GM12878 (cell line): ENCODE measurements around the gene FGF10. TPM values are rescaled to one million over a fixed set of nuclear protein-coding genes. Genes with fewer than 3 reads are reported as not detected.

ENCODE experiments used
- ATAC-seq: fragments of 200-7000 bp; cut with Tn5 transposase; 3 replicates; pipeline ENCODE4 v1.9.1; 2020; ENCODE audit warnings: mild to moderate bottlenecking, moderate library complexity
- Bru-seq: library from RNA; stranded (reverse); fragments of 400-500 nt; gene quantifications from one replicate; lab custom pipeline; 2021; lab: Mats Ljungman, UMichigan
- BruChase-seq, 2 experiments: library from RNA; stranded (reverse); fragments of 400-500 nt; gene quantifications; one replicate each; lab custom pipeline; 2021; lab: Mats Ljungman, UMichigan
- BruUV-seq: library from RNA; stranded (reverse); fragments of 400-500 nt; replicated peaks from 2 replicates; lab custom pipeline; 2021; lab: Mats Ljungman, UMichigan
- CTCF ChIA-PET: fragments of 300-600 bp; sonication (Branson Sonifier 250); formaldehyde crosslinking; extraction: SDS; loops from one replicate; lab custom pipeline; 2021; ENCODE audit warnings: inconsistent platforms; lab: Yijun Ruan, JAX
- POLR2A ChIA-PET: fragments of 350-600 bp; formaldehyde crosslinking; extraction: SDS; loops from one replicate; lab custom pipeline; 2021; ENCODE audit warnings: inconsistent platforms; lab: Charles Lee
- RAD21 ChIA-PET: fragments of 300-600 bp; sonication (Branson Sonifier 250); formaldehyde crosslinking; loops from one replicate; lab custom pipeline; 2023; ENCODE audit warnings: antibody characterized with exemption; ENCODE audit not compliant: unreplicated experiment; lab: Charles Lee
- SMC1A ChIA-PET: fragments of 300-600 bp; sonication (Branson Sonifier 250); formaldehyde crosslinking; loops from one replicate; lab custom pipeline; 2023; ENCODE audit not compliant: unreplicated experiment, uncharacterized antibody; lab: Charles Lee
- DNase-seq: peaks from one replicate; pipeline ENCODE4 v3.0.0-alpha.2; 2011; ENCODE audit warnings: low read depth, low spot score
- FAIRE-seq: peaks from 3 replicates; lab custom pipeline; 2011; peaks lifted over from hg19 to GRCh38; lab: Jason Lieb, UNC
- H2AFZ ChIP-seq: 2 replicates; pipeline ENCODE4 v1.6.0; 2011; ENCODE audit warnings: low read depth, low read length, control low read depth; ENCODE audit not compliant: control insufficient read depth
- H3K27ac ChIP-seq: 2 replicates; pipeline ENCODE4 v1.5.1; 2011; ENCODE audit warnings: control low read depth; ENCODE audit not compliant: control insufficient read depth, insufficient read depth
- H3K27me3 ChIP-seq, 2 experiments: replicated peaks in 1 of 2; 2 replicates each; pipeline versions ENCODE4 v1.6.0 to v1.6.1; 2011; ENCODE audit warnings: low read length in 1 of 2; ENCODE audit not compliant: control insufficient read depth in 2 of 2, insufficient read depth in 2 of 2
- H3K36me3 ChIP-seq, 2 experiments: 2 replicates each; pipeline ENCODE4 v1.5.1; 2011; ENCODE audit warnings: low read length in 1 of 2; ENCODE audit not compliant: control insufficient read depth in 2 of 2, insufficient read depth in 2 of 2
- H3K4me1 ChIP-seq: 2 replicates; pipeline ENCODE4 v1.6.1; 2011; ENCODE audit warnings: mild to moderate bottlenecking, low read length, moderate library complexity, mixed read lengths; ENCODE audit not compliant: control insufficient read depth, insufficient read depth
- H3K4me2 ChIP-seq: 2 replicates; pipeline ENCODE4 v1.6.0; 2011; ENCODE audit warnings: control low read depth; ENCODE audit not compliant: control insufficient read depth, insufficient read depth
- H3K4me3 ChIP-seq: fragments of 200-600 bp; sonication (generic); 2 replicates; pipeline ENCODE4 v1.5.1; 2016
- H3K79me2 ChIP-seq: 2 replicates; pipeline ENCODE4 v1.6.0; 2011; ENCODE audit warnings: low read length; ENCODE audit not compliant: control insufficient read depth, insufficient read depth
- H3K9ac ChIP-seq: 2 replicates; pipeline ENCODE4 v1.8.0; 2011; ENCODE audit warnings: low read length, control low read depth, mixed read lengths; ENCODE audit not compliant: control insufficient read depth, insufficient read depth
- H3K9me3 ChIP-seq: replicated peaks from 3 replicates; pipeline ENCODE4 v1.5.1; 2011; ENCODE audit warnings: mild to moderate bottlenecking, low read length; ENCODE audit not compliant: control insufficient read depth, insufficient read depth
- H4K20me1 ChIP-seq: 2 replicates; pipeline ENCODE4 v1.6.0; 2011; ENCODE audit not compliant: control insufficient read depth, insufficient read depth
- FOXM1 ChIP-seq: IDR thresholded peaks from 2 replicates; pipeline ENCODE4 v1.6.1; 2012; ENCODE audit warnings: low read depth, mild to moderate bottlenecking, inconsistent platforms, low read length, moderate library complexity
- HDGF ChIP-seq: fragments of 450-650 bp; IDR thresholded peaks from 2 replicates; pipeline ENCODE4 v1.6.1; 2016; ENCODE audit warnings: antibody characterized with exemption
- IRF4 ChIP-seq: IDR thresholded peaks from 2 replicates; pipeline ENCODE4 v1.6.1; 2011; ENCODE audit warnings: low read depth, low read length
- SMC3 ChIP-seq: IDR thresholded peaks from 2 replicates; pipeline ENCODE4 v1.6.1; 2011; ENCODE audit warnings: low read length, improper control_type of control experiment, borderline replicate concordance
- SREBF1 ChIP-seq: IDR thresholded peaks from 2 replicates; pipeline ENCODE4 v1.6.1; 2012; ENCODE audit warnings: mild to moderate bottlenecking, low read length
- STAT3 ChIP-seq: IDR thresholded peaks from 2 replicates; pipeline ENCODE4 v1.6.1; 2011; ENCODE audit warnings: low read depth, low read length, improper control_type of control experiment
- TARDBP ChIP-seq: IDR thresholded peaks from 2 replicates; pipeline ENCODE4 v1.6.1; 2016; ENCODE audit warnings: borderline replicate concordance
- WGBS: methylation state at CpG from one replicate; pipeline ENCODE4 v1.1.6; 2016; ENCODE audit warnings: low lambda C conversion rate; ENCODE audit not compliant: insufficient replicate concordance, insufficient coverage; ENCODE audit errors: missing lambda C conversion rate; 5-methylcytosine and 5-hydroxymethylcytosine counted together
- in situ Hi-C: fragments of 300-500 bp; cut with MboI; formaldehyde crosslinking; loops from 9 replicates; pipeline ENCODE4 v1.14.3; 2018; ENCODE audit warnings: mixed read lengths
- intact Hi-C: fragments of 100-400 bp; cut with micrococcal nuclease; formaldehyde crosslinking; loops from one replicate; pipeline ENCODE4 v1.14.2; 2022; ENCODE audit not compliant: unreplicated experiment
- long read RNA-seq, 2 experiments: library from polyadenylated mRNA; unstranded; transcript quantifications; one replicate each; pipeline ENCODE4 v2.0.0, GENCODE V29; 2019 to 2020
- polyA minus RNA-seq, 3 experiments: library from RNA; depleted of rRNA, polyadenylated mRNA; stranded (reverse); fragments of >200 nt; gene quantifications; 2 replicates each; pipeline ENCODE4 v1.2.3, GENCODE V29; 2011
- polyA plus RNA-seq, 11 experiments: library from polyadenylated mRNA; depleted of rRNA in 4 of 11; unstranded in 6 of 11; stranded (reverse) in 5 of 11; fragments of >200 nt; fragmentation: Nextera tagmentation in 4 of 11; fragmentation: Illumina TruSeq in 1 of 11; extraction: Ambion mirVana in 4 of 11; extraction: Trizol in 1 of 11; gene quantifications; 1 replicate in 1 of 11; 2 replicates in 10 of 11; pipeline versions ENCODE4 v1.2.1 to v1.2.3, GENCODE V29; 2011 to 2016; ENCODE audit warnings: inconsistent platforms in 2 of 11, missing spikeins in 2 of 11, low read depth in 1 of 11
- total RNA-seq, 4 experiments: library from RNA; depleted of rRNA in 3 of 4; stranded (reverse); fragments of >200 nt in 3 of 4; fragmentation: Illumina TruSeq in 1 of 4; extraction: Trizol in 1 of 4; gene quantifications; 2 replicates each; pipeline versions ENCODE4 v1.2.1 to v1.2.3, GENCODE V29; 2013 to 2021
- TF ChIP-seq, protein P1 (sequence below): IDR thresholded peaks from 2 replicates; pipeline ENCODE4 v1.6.1; 2012; ENCODE audit warnings: low read length, inconsistent platforms
- TF ChIP-seq, protein P2 (sequence below): fragments of 450-650 bp; IDR thresholded peaks from 2 replicates; pipeline ENCODE4 v1.6.1; 2016; ENCODE audit warnings: mild to moderate bottlenecking, moderate library complexity, borderline replicate concordance
- TF ChIP-seq, protein P3 (sequence below): fragments of 450-650 bp; formaldehyde crosslinking; IDR thresholded peaks from 2 replicates; pipeline ENCODE4 v1.4.0; 2020; ENCODE audit warnings: mild to moderate bottlenecking, moderate library complexity

The FGF10 gene
- total RNA-seq (2013; cell fraction: nucleolus; rRNA removed), result not detected in 2 replicates
- total RNA-seq (2014; rRNA removed) (not detected in 2 replicates), total RNA-seq (2014; rRNA removed; fragmentation: Illumina TruSeq; extraction: Trizol) (not detected in 2 replicates), total RNA-seq (2021) (not detected in 2 replicates), polyA plus RNA-seq (2011; rRNA removed) (not detected in 2 replicates), polyA plus RNA-seq (2014; fragmentation: Illumina TruSeq; extraction: Trizol) (not detected in 2 replicates), polyA plus RNA-seq (2014; fragmentation: Nextera tagmentation; extraction: Ambion mirVana) (not detected), polyA plus RNA-seq (2014; rRNA removed) (not detected in 2 replicates), polyA plus RNA-seq (2016; fragmentation: Nextera tagmentation; extraction: Ambion mirVana) (not detected), polyA minus RNA-seq (2011; rRNA and poly(A)+ RNA removed) (not detected in 2 replicates), Bru-seq, nascent RNA (not detected), BruChase-seq, experiment 1, labeled RNA remaining after a 6-hour chase (not detected), BruChase-seq, experiment 2, labeled RNA remaining after a 2-hour chase (percentile 1 among the genes with signal in this experiment)
- not detected for polyA plus RNA-seq (2011; ENCODE audit: low read depth)
- not detected in 2 replicates for polyA plus RNA-seq (2011; cell fraction: cytosol; rRNA removed)
- not detected in 2 replicates for polyA plus RNA-seq (2011; cell fraction: nucleus; rRNA removed)
- polyA plus RNA-seq (2012), result not detected in 2 replicates
- not detected in 2 replicates for polyA minus RNA-seq (2011; cell fraction: cytosol; rRNA and poly(A)+ RNA removed)
- not detected in 2 replicates for polyA minus RNA-seq (2011; cell fraction: nucleus; rRNA and poly(A)+ RNA removed)
- long read RNA-seq, experiment 1, result 0 reads
- long read RNA-seq, experiment 2, result 0 reads

DNA sequence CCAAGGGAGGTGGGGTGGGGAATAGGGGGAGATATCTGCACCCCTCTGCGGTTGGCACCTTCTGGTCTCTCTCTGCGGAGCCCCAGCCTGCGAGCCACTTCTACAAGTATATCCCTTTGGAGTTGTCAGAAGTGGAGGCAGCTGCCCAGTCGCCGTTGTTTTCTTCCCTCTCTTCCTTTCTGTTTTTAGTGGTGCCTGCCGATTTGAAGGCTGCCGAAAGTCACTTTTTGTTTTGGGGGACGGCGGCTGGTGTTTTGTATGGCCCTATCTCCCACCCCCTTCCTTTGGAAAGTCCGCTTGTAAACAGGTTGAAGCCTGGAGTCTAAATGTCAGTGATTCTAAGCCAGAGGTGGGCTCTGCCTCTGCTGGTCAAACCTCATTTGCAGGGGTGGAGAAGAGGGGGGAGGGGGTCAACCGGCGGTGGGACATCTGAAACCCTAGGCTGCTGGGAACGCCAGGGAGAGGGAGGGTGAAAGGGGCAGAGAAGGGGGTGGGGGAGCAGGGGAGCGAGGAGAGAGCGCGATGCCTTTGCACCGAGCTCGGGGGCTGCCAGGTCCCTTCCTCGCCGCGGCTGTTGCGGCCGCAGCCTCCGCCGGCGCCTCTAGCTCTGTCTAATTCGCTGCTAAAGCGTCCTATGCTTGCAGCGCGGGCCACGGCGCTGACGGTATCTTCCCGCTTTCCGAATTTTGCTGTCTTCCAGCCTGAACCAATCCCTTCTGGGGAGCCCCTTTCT lies at the start of gene FGF10:
TSS of gene FGF10 (minus strand) at position 331 of the 733 bp plus-strand sequence. CDS start 738 bp downstream, outside the sequence.
- ChIA-PET CTCF (no interaction called here), POLR2A (no interaction called here), SMC1A (no interaction called here), RAD21 (no interaction called here)
- no TSS peak for BruUV-seq
- Histone ChIP-seq H3K4me1 (no peaks in the 10 kb centered on the region), H4K20me1 (no peaks in the 10 kb centered on the region), H3K9me3 (no peaks in the 10 kb centered on the region), H3K4me2 (no peak within 1 kb of the TSS), H2AFZ (no peak within 1 kb of the TSS), H3K79me2 (no peaks in the 10 kb centered on the region), H3K27me3 (peaks cover 4 to 19% of the 10 kb centered on the region in 2 experiments; a peak in 3 of 4 replicates), H3K27ac (no peak within 1 kb of the TSS), H3K36me3 (no peaks in the 10 kb centered on the region), H3K4me3 (no peak within 1 kb of the TSS), H3K9ac (no peak within 1 kb of the TSS)
- in situ Hi-C loops, result no loop called here
- intact Hi-C loops, result no loop called here
- DNase-seq, result no peak
- peak; percentile 61 for ATAC-seq
- FAIRE-seq, result no peak
- WGBS, result 37% methylated on average over 19 of the region's 35 CpGs
- no peak for TF ChIP-seq TARDBP
- TF ChIP-seq IRF4, result no peak
- TF ChIP-seq SMC3, result no peak
- TF ChIP-seq SREBF1, result no peak
- TF ChIP-seq, protein P1, sequence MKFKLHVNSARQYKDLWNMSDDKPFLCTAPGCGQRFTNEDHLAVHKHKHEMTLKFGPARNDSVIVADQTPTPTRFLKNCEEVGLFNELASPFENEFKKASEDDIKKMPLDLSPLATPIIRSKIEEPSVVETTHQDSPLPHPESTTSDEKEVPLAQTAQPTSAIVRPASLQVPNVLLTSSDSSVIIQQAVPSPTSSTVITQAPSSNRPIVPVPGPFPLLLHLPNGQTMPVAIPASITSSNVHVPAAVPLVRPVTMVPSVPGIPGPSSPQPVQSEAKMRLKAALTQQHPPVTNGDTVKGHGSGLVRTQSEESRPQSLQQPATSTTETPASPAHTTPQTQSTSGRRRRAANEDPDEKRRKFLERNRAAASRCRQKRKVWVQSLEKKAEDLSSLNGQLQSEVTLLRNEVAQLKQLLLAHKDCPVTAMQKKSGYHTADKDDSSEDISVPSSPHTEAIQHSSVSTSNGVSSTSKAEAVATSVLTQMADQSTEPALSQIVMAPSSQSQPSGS, result no peak
- TF ChIP-seq, protein P2, sequence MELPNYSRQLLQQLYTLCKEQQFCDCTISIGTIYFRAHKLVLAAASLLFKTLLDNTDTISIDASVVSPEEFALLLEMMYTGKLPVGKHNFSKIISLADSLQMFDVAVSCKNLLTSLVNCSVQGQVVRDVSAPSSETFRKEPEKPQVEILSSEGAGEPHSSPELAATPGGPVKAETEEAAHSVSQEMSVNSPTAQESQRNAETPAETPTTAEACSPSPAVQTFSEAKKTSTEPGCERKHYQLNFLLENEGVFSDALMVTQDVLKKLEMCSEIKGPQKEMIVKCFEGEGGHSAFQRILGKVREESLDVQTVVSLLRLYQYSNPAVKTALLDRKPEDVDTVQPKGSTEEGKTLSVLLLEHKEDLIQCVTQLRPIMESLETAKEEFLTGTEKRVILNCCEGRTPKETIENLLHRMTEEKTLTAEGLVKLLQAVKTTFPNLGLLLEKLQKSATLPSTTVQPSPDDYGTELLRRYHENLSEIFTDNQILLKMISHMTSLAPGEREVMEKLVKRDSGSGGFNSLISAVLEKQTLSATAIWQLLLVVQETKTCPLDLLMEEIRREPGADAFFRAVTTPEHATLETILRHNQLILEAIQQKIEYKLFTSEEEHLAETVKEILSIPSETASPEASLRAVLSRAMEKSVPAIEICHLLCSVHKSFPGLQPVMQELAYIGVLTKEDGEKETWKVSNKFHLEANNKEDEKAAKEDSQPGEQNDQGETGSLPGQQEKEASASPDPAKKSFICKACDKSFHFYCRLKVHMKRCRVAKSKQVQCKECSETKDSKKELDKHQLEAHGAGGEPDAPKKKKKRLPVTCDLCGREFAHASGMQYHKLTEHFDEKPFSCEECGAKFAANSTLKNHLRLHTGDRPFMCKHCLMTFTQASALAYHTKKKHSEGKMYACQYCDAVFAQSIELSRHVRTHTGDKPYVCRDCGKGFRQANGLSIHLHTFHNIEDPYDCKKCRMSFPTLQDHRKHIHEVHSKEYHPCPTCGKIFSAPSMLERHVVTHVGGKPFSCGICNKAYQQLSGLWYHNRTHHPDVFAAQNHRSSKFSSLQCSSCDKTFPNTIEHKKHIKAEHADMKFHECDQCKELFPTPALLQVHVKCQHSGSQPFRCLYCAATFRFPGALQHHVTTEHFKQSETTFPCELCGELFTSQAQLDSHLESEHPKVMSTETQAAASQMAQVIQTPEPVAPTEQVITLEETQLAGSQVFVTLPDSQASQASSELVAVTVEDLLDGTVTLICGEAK, result no peak
- TF ChIP-seq, protein P3, sequence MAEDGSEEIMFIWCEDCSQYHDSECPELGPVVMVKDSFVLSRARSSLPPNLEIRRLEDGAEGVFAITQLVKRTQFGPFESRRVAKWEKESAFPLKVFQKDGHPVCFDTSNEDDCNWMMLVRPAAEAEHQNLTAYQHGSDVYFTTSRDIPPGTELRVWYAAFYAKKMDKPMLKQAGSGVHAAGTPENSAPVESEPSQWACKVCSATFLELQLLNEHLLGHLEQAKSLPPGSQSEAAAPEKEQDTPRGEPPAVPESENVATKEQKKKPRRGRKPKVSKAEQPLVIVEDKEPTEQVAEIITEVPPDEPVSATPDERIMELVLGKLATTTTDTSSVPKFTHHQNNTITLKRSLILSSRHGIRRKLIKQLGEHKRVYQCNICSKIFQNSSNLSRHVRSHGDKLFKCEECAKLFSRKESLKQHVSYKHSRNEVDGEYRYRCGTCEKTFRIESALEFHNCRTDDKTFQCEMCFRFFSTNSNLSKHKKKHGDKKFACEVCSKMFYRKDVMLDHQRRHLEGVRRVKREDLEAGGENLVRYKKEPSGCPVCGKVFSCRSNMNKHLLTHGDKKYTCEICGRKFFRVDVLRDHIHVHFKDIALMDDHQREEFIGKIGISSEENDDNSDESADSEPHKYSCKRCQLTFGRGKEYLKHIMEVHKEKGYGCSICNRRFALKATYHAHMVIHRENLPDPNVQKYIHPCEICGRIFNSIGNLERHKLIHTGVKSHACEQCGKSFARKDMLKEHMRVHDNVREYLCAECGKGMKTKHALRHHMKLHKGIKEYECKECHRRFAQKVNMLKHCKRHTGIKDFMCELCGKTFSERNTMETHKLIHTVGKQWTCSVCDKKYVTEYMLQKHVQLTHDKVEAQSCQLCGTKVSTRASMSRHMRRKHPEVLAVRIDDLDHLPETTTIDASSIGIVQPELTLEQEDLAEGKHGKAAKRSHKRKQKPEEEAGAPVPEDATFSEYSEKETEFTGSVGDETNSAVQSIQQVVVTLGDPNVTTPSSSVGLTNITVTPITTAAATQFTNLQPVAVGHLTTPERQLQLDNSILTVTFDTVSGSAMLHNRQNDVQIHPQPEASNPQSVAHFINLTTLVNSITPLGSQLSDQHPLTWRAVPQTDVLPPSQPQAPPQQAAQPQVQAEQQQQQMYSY (CRISPR knock-in tag), result no peak
- TF ChIP-seq FOXM1, result no peak
- TF ChIP-seq STAT3, result no peak
- TF ChIP-seq HDGF, result no peak
